Activated naive CD4-positive, alpha-beta T cell treated with anti-CD3 and anti-CD28 coated beads, Interleukin-2, amount 10 ng/mL, durations not matched to agents 7 days and 5 days (primary cell): ENCODE data around the gene HRH2.
"Not testable (repeated sequence)": the region's sequence is repeated elsewhere in the genome, so short reads cannot be mapped to it uniquely, and the experiment has no call there.

ENCODE experiments used
- CTCF ChIA-PET: fragments of 350-600 bp; sonication (Branson Sonifier 250); formaldehyde crosslinking; loops from one replicate; lab custom pipeline; 2021; ENCODE audit warnings: antibody characterized with exemption; lab: Charles Lee
- DNase-seq: peaks from one replicate; pipeline ENCODE4 v3.0.0-alpha.2; 2020
- H3K27ac Mint-ChIP-seq: one replicate; pipeline ENCODE4 v1.8.0; 2021; ENCODE audit warnings: mild to moderate bottlenecking, moderate library complexity, mixed read lengths
- H3K27me3 Mint-ChIP-seq: one replicate; pipeline ENCODE4 v1.8.0; 2021; ENCODE audit warnings: mild to moderate bottlenecking, mixed read lengths
- H3K36me3 Mint-ChIP-seq: one replicate; pipeline ENCODE4 v1.8.0; 2021; ENCODE audit warnings: mixed read lengths
- H3K4me1 Mint-ChIP-seq: one replicate; pipeline ENCODE4 v1.8.0; 2021; ENCODE audit warnings: mixed read lengths
- H3K4me3 Mint-ChIP-seq: one replicate; pipeline ENCODE4 v1.8.0; 2021; ENCODE audit warnings: mild to moderate bottlenecking, moderate library complexity, mixed read lengths
- H3K9me3 Mint-ChIP-seq: one replicate; pipeline ENCODE4 v1.8.0; 2021; ENCODE audit warnings: mixed read lengths

The HRH2 gene

DNA sequence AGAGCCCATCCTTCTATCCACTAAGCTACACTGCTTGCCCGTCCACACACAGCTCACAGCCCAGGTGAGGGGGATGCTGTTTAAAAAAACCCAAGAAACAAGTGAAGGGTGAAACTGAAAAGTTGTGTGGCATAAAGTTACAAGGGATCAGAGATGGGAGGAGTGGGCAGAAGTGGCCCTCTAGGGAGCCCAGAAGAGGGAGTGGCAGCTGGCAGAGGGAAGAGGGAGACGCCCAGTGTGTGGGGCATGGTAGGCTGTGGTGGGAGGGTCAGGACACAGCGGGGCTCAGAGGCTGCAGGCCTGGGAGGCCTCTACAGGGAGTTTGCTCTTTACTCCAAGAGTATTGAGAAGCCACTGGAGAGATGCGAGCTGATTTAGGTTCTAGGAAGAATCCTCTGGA, 30.1 kb upstream of the HRH2 start:
- CTCF ChIA-PET, result no interaction called here
- no peak overlapping the region for H3K4me3 Mint-ChIP-seq
- peaks cover 25% of the 10 kb centered on the region for H3K27me3 Mint-ChIP-seq
- H3K36me3 Mint-ChIP-seq, result peaks cover 7% of the 10 kb centered on the region
- H3K9me3 Mint-ChIP-seq, result peaks cover 27% of the 10 kb centered on the region
- H3K27ac Mint-ChIP-seq, result no peak overlapping the region
- H3K4me1 Mint-ChIP-seq, result no peaks in the 10 kb centered on the region
- DNase-seq, result no peak

- Mint-ChIP-seq H3K9me3 (peaks cover 27% of the 10 kb centered on the region), H3K4me1 (no peaks in the 10 kb centered on the region), H3K4me3 (no peak overlapping the region), H3K27ac (no peak overlapping the region), H3K27me3 (peaks cover 25% of the 10 kb centered on the region), H3K36me3 (peaks cover 7% of the 10 kb centered on the region)
- CTCF ChIA-PET, result no interaction called here
- DNase-seq, result no peak
These were observed 29.2 kb upstream of the HRH2 start for GRCh38 chr5:175628668-175629067.

DNA sequence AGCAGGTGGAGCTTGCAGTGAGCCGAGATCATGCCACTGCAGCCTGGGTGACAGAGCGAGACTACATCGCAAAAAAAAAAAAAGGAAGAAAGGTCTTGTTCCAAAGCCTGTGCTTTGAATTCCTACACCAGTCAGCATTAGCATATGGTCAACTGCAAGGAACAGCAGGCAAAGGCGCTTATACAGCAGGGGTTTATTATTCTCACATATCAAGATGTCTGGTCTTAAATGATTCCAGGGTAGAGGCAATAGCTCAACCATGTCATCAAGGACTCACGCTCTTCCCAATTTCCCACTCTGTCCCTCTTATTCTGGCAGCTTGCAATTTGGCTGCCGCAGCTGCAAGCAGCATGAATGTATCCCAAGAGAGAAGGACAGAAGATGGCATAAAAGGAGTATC, 28.6 kb upstream of the HRH2 start:
- Mint-ChIP-seq H3K27me3 (peaks cover 24% of the 10 kb centered on the region), H3K9me3 (peaks cover 27% of the 10 kb centered on the region), H3K27ac (no peak overlapping the region), H3K4me1 (no peaks in the 10 kb centered on the region), H3K36me3 (peaks cover 7% of the 10 kb centered on the region), H3K4me3 (no peak overlapping the region)
- DNase-seq, result no peak
- CTCF ChIA-PET, result no interaction called here

GRCh38 chr5:175629793-175630192, 28.1 kb upstream of the HRH2 start:
- no peak for DNase-seq
- peaks cover 24% of the 10 kb centered on the region for H3K27me3 Mint-ChIP-seq
- no peaks in the 10 kb centered on the region for H3K4me1 Mint-ChIP-seq
- CTCF ChIA-PET, result no interaction called here
- H3K36me3 Mint-ChIP-seq, result peaks cover 7% of the 10 kb centered on the region
- no peak overlapping the region for H3K27ac Mint-ChIP-seq
- H3K9me3 Mint-ChIP-seq, result peaks cover 27% of the 10 kb centered on the region
- no peak overlapping the region for H3K4me3 Mint-ChIP-seq

GRCh38 chr5:175635854-175636584, 21.9 kb upstream of the HRH2 start:
- peaks cover 3% of the 10 kb centered on the region for H3K36me3 Mint-ChIP-seq
- peaks cover 22% of the 10 kb centered on the region for H3K4me1 Mint-ChIP-seq
- peaks cover 28% of the 10 kb centered on the region for H3K27me3 Mint-ChIP-seq
- CTCF ChIA-PET, result interaction anchor here (0.7 kb wide), 1 partner anchor 41 kb away, joined by 4 read pairs; no protein-coding TSS in a partner anchor
- no peaks in the 10 kb centered on the region for H3K9me3 Mint-ChIP-seq
- H3K4me3 Mint-ChIP-seq, result no peak overlapping the region
- DNase-seq, result no peak
- H3K27ac Mint-ChIP-seq, result no peak overlapping the region

DNA sequence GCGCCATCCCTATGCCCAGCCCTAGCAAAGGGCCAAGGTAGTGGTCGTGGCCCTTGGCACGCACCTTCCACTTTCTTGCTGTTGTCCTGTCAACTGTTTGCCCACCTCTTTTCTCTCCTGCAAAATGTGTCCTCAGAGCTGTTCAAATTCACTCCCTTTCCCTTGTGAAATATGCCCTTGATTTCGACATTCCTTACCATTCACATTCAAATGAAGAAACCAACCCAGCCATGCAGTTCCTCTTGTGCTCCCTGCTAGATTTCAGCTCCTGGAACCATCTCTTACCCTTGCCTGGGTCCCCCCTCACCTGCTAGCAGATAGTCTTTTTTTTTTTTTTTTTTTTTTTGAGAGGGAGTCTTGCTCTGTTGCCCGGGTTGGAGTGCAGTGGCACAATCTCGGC, 19.6 kb upstream of the HRH2 start:
- no peak overlapping the region for H3K27ac Mint-ChIP-seq
- peaks cover 20% of the 10 kb centered on the region for H3K27me3 Mint-ChIP-seq
- no peaks in the 10 kb centered on the region for H3K9me3 Mint-ChIP-seq
- H3K4me1 Mint-ChIP-seq, result peaks cover 27% of the 10 kb centered on the region
- no peak overlapping the region for H3K4me3 Mint-ChIP-seq
- H3K36me3 Mint-ChIP-seq, result peaks cover 3% of the 10 kb centered on the region
- no peak for DNase-seq
- CTCF ChIA-PET, result no interaction called here

DNA sequence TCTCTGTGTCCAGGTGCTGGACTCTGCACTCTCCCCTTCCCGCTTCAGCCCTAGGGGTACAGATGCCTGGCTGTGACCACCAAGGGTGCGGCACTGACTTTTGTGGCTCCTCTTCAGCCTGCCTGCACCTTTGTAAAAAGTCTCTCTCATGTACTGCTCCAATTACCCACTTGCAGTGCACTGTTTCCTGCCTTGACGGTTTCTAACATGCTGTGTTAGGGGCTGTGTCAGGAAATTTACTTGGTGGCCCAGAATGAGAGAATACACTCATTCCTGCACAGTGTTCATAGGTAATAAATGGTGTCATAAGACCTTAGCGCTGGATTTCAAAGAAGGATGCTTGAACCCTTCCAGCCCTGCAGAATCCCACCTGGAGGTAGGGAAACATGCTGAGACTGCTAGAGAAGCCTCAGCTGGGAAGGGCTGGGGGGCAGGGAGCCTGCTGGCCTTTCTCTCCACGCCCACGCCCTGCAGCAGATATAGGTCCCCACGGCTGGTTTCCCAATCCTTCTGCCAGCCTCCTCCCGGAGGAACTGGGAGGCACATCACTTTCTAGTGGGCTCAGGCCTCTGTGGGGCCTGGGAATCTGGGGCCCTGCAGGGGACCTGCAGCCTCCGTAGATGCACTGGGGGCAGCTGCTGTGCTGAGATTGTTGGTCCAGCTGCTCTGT, 17.6 kb upstream of the HRH2 start:
- peaks cover 20% of the 10 kb centered on the region for H3K27me3 Mint-ChIP-seq
- no peak for DNase-seq
- CTCF ChIA-PET, result interaction anchor here (1.1 kb wide), 1 partner anchor 175 kb away, joined by 3 read pairs; no protein-coding TSS in a partner anchor
- peak overlapping the region; percentile 4 for H3K27ac Mint-ChIP-seq
- peaks cover 3% of the 10 kb centered on the region for H3K36me3 Mint-ChIP-seq
- no peak overlapping the region for H3K4me3 Mint-ChIP-seq
- H3K4me1 Mint-ChIP-seq, result peaks cover 27% of the 10 kb centered on the region
- H3K9me3 Mint-ChIP-seq, result no peaks in the 10 kb centered on the region

DNA sequence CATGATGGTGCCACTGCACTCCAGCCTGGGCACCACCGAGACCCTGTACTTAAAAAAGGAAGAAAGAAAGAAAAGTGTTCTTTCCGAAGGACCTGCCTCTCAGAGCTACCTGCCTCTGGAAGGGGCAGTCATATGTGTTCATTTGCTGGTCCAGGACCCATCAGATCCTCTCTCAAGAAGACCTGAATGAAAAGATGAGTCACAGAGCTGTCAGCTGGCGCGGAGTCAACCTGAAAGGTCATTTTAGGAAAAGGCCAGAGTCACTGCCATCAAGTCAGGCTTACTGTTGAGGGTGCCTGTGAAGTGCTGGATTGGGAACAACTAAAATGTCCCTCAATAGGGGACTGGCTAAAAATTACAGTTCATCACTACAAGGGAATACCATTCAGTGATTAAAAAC, 14.9 kb upstream of the HRH2 start:
- Mint-ChIP-seq H3K27me3 (peaks cover 17% of the 10 kb centered on the region), H3K4me3 (no peak overlapping the region), H3K9me3 (peaks cover 13% of the 10 kb centered on the region), H3K4me1 (peaks cover 30% of the 10 kb centered on the region), H3K27ac (no peak overlapping the region), H3K36me3 (peaks cover 7% of the 10 kb centered on the region)
- CTCF ChIA-PET, result no interaction called here
- no peak for DNase-seq

DNA sequence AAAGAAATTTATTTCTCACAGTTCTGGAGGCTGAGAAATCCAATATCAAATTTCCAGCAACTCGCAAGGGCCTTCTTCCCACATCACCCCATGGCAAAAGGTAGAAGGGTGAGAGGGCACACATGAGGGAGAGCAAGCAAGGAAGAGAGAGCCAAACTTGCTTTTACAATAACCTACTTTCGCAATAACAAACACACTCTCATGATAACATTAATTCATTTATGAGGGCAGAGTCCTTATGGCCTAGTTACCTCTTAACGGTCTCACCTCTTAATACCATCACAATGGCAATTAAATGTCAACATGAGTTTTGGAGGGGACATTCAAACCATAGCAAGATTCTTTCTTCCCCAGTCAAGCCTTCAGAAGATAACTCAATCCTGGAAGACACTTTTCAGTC, 11.6 kb upstream of the HRH2 start:
- H3K27ac Mint-ChIP-seq, result no peak overlapping the region
- peaks cover 36% of the 10 kb centered on the region for H3K9me3 Mint-ChIP-seq
- no peak overlapping the region for H3K4me3 Mint-ChIP-seq
- no peak for DNase-seq
- peaks cover 29% of the 10 kb centered on the region for H3K36me3 Mint-ChIP-seq
- peaks cover 8% of the 10 kb centered on the region for H3K27me3 Mint-ChIP-seq
- CTCF ChIA-PET, result no interaction called here
- peaks cover 25% of the 10 kb centered on the region for H3K4me1 Mint-ChIP-seq

- peaks cover 8% of the 10 kb centered on the region for H3K27me3 Mint-ChIP-seq
- no peak overlapping the region for H3K4me3 Mint-ChIP-seq
- no peak overlapping the region for H3K27ac Mint-ChIP-seq
- CTCF ChIA-PET, result no interaction called here
- no peak for DNase-seq
- peaks cover 59% of the 10 kb centered on the region for H3K4me1 Mint-ChIP-seq
- peaks cover 40% of the 10 kb centered on the region for H3K9me3 Mint-ChIP-seq
- peaks cover 34% of the 10 kb centered on the region for H3K36me3 Mint-ChIP-seq
These were observed 7.9 kb upstream of the HRH2 start for GRCh38 chr5:175649967-175650366.

GRCh38 chr5:175650430-175651205, 7.3 kb upstream of the HRH2 start:
- Mint-ChIP-seq H3K36me3 (peaks cover 34% of the 10 kb centered on the region), H3K9me3 (peaks cover 40% of the 10 kb centered on the region), H3K27ac (peak overlapping the region; percentile 81), H3K4me1 (peaks cover 65% of the 10 kb centered on the region)
- DNase-seq, H3K27me3 Mint-ChIP-seq, H3K4me3 Mint-ChIP-seq: not testable (repeated sequence)
- CTCF ChIA-PET, result interaction anchor here (1.7 kb wide), 1 partner anchor 116 kb away, joined by 9 read pairs; no protein-coding TSS in a partner anchor

GRCh38 chr5:175652741-175653663, 4.9 kb upstream of the HRH2 start:
- Mint-ChIP-seq H3K9me3 (peaks cover 31% of the 10 kb centered on the region), H3K4me1 (peaks cover 82% of the 10 kb centered on the region), H3K4me3 (peak overlapping the region; percentile 50), H3K27ac (peak overlapping the region; percentile 91), H3K27me3 (peaks cover 5% of the 10 kb centered on the region), H3K36me3 (peaks cover 31% of the 10 kb centered on the region)
- CTCF ChIA-PET, result interaction anchor here (0.6 to 3.2 kb wide), 3 partner anchors 44 to 188 kb away, joined by 3 to 28 read pairs (median 4); no protein-coding TSS in a partner anchor
- DNase-seq, result peak; percentile 88

GRCh38 chr5:175653763-175654162, 4.1 kb upstream of the HRH2 start:
- Mint-ChIP-seq H3K27ac (peak overlapping the region; percentile 91), H3K4me3 (peak overlapping the region; percentile 39), H3K9me3 (peaks cover 27% of the 10 kb centered on the region), H3K36me3 (peaks cover 30% of the 10 kb centered on the region), H3K27me3 (peaks cover 5% of the 10 kb centered on the region), H3K4me1 (peaks cover 85% of the 10 kb centered on the region)
- DNase-seq, result no peak
- CTCF ChIA-PET, result interaction anchor here (0.6 to 3.2 kb wide), 4 partner anchors 41 to 189 kb away, joined by 3 to 28 read pairs (median 4); no protein-coding TSS in a partner anchor
